HepG2 (cell line): ENCODE measurements around the gene SEC14L5. TPM values are rescaled to one million over a fixed set of nuclear protein-coding genes. Genes with fewer than 3 reads are reported as not detected.

ENCODE experiments used
- EED ChIP-seq: sonication (generic); formaldehyde crosslinking; IDR thresholded peaks from 2 replicates; pipeline ENCODE4 v1.5.0; 2020; ENCODE audit warnings: mild to moderate bottlenecking, missing genetic modification reagents
- KAT7 ChIP-seq: IDR thresholded peaks from 2 replicates; pipeline ENCODE4 v1.6.1; 2018; ENCODE audit warnings: borderline replicate concordance, missing compliant biosample characterization
- MIXL1 ChIP-seq: IDR thresholded peaks from 2 replicates; pipeline ENCODE4 v1.6.1; 2016
- PRDM10 ChIP-seq: sonication (generic); formaldehyde crosslinking; IDR thresholded peaks from 2 replicates; pipeline ENCODE4 v1.4.0; 2020; ENCODE audit warnings: low read depth, missing genetic modification reagents
- RARA ChIP-seq: IDR thresholded peaks from 2 replicates; pipeline ENCODE4 v1.6.1; 2016; ENCODE audit warnings: missing genetic modification reagents, missing compliant biosample characterization
- SMAD3 ChIP-seq: sonication (generic); formaldehyde crosslinking; IDR thresholded peaks from 2 replicates; pipeline ENCODE4 v1.4.0; 2020; ENCODE audit warnings: missing genetic modification reagents
- THAP7 ChIP-seq: sonication (generic); formaldehyde crosslinking; IDR thresholded peaks from 2 replicates; pipeline ENCODE4 v1.8.1; 2023; ENCODE audit warnings: mild to moderate bottlenecking, missing genetic modification reagents
- ZNF101 ChIP-seq: sonication (generic); formaldehyde crosslinking; IDR thresholded peaks from 2 replicates; pipeline ENCODE4 v1.4.0; 2020; ENCODE audit warnings: mild to moderate bottlenecking, low read depth, missing genetic modification reagents, borderline replicate concordance
- ZNF343 ChIP-seq: sonication (generic); formaldehyde crosslinking; IDR thresholded peaks from 2 replicates; pipeline ENCODE4 v1.4.0; 2020; ENCODE audit warnings: mild to moderate bottlenecking, missing genetic modification reagents
- ZNF501 ChIP-seq: sonication (generic); formaldehyde crosslinking; IDR thresholded peaks from 2 replicates; pipeline ENCODE4 v1.5.1; 2020; ENCODE audit warnings: mild to moderate bottlenecking, moderate library complexity, missing genetic modification reagents
- ZNF556 ChIP-seq: sonication (generic); formaldehyde crosslinking; IDR thresholded peaks from 2 replicates; pipeline ENCODE4 v1.4.0; 2020; ENCODE audit warnings: mild to moderate bottlenecking, missing genetic modification reagents, borderline replicate concordance
- ZNF562 ChIP-seq: sonication (generic); formaldehyde crosslinking; IDR thresholded peaks from 2 replicates; pipeline ENCODE4 v1.8.0; 2022; ENCODE audit warnings: missing genetic modification reagents, borderline replicate concordance
- ZNF629 ChIP-seq: sonication (generic); formaldehyde crosslinking; conservative IDR thresholded peaks from 2 replicates; pipeline ENCODE4 v1.5.0; 2020; ENCODE audit warnings: missing genetic modification reagents
- ZSCAN9 ChIP-seq: IDR thresholded peaks from 2 replicates; pipeline ENCODE4 v1.6.1; 2016; ENCODE audit warnings: borderline replicate concordance
- polyA plus RNA-seq, 8 experiments: library from polyadenylated mRNA; depleted of rRNA in 3 of 8; stranded (reverse) in 7 of 8; unstranded in 1 of 8; fragments of >200 nt; fragmentation: Illumina TruSeq in 4 of 8; extraction: Trizol in 4 of 8; gene quantifications; 2 replicates each; pipeline versions ENCODE4 v1.2.1 to v1.2.3, GENCODE V29; 2011 to 2016; ENCODE audit warnings: low read depth in 4 of 8, missing spikeins in 1 of 8, mixed read lengths in 1 of 8; ENCODE audit not compliant: insufficient read depth in 1 of 8
- total RNA-seq, 5 experiments: library from RNA; depleted of rRNA; stranded (reverse); fragments of >200 nt; fragmentation: Illumina TruSeq; extraction: Trizol; gene quantifications; 2 replicates each; pipeline ENCODE4 v1.2.3, GENCODE V29; 2016; ENCODE audit warnings: low read depth in 1 of 5
- TF ChIP-seq, protein P1 (sequence below): sonication (generic); formaldehyde crosslinking; IDR thresholded peaks from 2 replicates; pipeline ENCODE4 v1.9.0; 2021; ENCODE audit warnings: missing genetic modification reagents, borderline replicate concordance
- TF ChIP-seq, protein P2 (sequence below): sonication (generic); formaldehyde crosslinking; IDR thresholded peaks from 2 replicates; pipeline ENCODE4 v1.4.0; 2020; ENCODE audit warnings: missing genetic modification reagents

The SEC14L5 gene
- total and polyA plus RNA-seq, 2 of the 13 experiments (the other 11 are each of a cell fraction or from before 2014, with no cell fraction given), result 0.40 to 0.42 TPM

GRCh38 chr16:4957720-4958509, at the start of gene SEC14L5 (continued):
- TF ChIP-seq PRDM10 (CRISPR knock-in tag) (0 out of 2 replicates have a peak, but pooled peaks have one; percentile 35), ZSCAN9 (CRISPR knock-in tag) (0 out of 2 replicates have a peak, but pooled peaks have one; percentile 6), ZNF101 (CRISPR knock-in tag) (no peak), ZNF562 (CRISPR knock-in tag) (no peak), ZNF501 (CRISPR knock-in tag) (peak; percentile 88), ZNF629 (CRISPR knock-in tag) (no peak), RARA (peak; percentile 56; the same call in 1 of the 2 replicates), ZNF556 (CRISPR knock-in tag) (no peak), EED (CRISPR knock-in tag) (no peak; the same call in 1 of the 2 replicates), SMAD3 (peak; percentile 71; the same call in 1 of the 2 replicates), ZNF343 (CRISPR knock-in tag) (no peak), THAP7 (CRISPR knock-in tag) (no peak; the same call in 1 of the 2 replicates), KAT7 (CRISPR knock-in tag) (0 out of 2 replicates have a peak, but pooled peaks have one; percentile 31), MIXL1 (CRISPR knock-in tag) (peak; percentile 64; the same call in 1 of the 2 replicates)
- TF ChIP-seq, protein P1, sequence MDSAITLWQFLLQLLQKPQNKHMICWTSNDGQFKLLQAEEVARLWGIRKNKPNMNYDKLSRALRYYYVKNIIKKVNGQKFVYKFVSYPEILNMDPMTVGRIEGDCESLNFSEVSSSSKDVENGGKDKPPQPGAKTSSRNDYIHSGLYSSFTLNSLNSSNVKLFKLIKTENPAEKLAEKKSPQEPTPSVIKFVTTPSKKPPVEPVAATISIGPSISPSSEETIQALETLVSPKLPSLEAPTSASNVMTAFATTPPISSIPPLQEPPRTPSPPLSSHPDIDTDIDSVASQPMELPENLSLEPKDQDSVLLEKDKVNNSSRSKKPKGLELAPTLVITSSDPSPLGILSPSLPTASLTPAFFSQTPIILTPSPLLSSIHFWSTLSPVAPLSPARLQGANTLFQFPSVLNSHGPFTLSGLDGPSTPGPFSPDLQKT (CRISPR knock-in tag), result no peak
- TF ChIP-seq, protein P2, sequence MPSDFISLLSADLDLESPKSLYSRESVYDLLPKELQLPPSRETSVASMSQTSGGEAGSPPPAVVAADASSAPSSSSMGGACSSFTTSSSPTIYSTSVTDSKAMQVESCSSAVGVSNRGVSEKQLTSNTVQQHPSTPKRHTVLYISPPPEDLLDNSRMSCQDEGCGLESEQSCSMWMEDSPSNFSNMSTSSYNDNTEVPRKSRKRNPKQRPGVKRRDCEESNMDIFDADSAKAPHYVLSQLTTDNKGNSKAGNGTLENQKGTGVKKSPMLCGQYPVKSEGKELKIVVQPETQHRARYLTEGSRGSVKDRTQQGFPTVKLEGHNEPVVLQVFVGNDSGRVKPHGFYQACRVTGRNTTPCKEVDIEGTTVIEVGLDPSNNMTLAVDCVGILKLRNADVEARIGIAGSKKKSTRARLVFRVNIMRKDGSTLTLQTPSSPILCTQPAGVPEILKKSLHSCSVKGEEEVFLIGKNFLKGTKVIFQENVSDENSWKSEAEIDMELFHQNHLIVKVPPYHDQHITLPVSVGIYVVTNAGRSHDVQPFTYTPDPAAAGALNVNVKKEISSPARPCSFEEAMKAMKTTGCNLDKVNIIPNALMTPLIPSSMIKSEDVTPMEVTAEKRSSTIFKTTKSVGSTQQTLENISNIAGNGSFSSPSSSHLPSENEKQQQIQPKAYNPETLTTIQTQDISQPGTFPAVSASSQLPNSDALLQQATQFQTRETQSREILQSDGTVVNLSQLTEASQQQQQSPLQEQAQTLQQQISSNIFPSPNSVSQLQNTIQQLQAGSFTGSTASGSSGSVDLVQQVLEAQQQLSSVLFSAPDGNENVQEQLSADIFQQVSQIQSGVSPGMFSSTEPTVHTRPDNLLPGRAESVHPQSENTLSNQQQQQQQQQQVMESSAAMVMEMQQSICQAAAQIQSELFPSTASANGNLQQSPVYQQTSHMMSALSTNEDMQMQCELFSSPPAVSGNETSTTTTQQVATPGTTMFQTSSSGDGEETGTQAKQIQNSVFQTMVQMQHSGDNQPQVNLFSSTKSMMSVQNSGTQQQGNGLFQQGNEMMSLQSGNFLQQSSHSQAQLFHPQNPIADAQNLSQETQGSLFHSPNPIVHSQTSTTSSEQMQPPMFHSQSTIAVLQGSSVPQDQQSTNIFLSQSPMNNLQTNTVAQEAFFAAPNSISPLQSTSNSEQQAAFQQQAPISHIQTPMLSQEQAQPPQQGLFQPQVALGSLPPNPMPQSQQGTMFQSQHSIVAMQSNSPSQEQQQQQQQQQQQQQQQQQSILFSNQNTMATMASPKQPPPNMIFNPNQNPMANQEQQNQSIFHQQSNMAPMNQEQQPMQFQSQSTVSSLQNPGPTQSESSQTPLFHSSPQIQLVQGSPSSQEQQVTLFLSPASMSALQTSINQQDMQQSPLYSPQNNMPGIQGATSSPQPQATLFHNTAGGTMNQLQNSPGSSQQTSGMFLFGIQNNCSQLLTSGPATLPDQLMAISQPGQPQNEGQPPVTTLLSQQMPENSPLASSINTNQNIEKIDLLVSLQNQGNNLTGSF (CRISPR knock-in tag), result no peak
